Nephron progenitor cell (in vitro differentiated cells): ENCODE results near the gene TBC1D22A.

Experiments used
- DNase-seq: peaks from one replicate; pipeline ENCODE4 v3.0.0; 2021
- H3K27ac Mint-ChIP-seq: 2 replicates; pipeline ENCODE4 v1.8.0; 2021; ENCODE audit warnings: mild to moderate bottlenecking, moderate library complexity, mixed read lengths
- H3K27me3 Mint-ChIP-seq: 2 replicates; pipeline ENCODE4 v1.8.0; 2021; ENCODE audit warnings: mild to moderate bottlenecking, low read depth, mixed read lengths; ENCODE audit not compliant: poor library complexity
- H3K36me3 Mint-ChIP-seq: 2 replicates; pipeline ENCODE4 v1.8.0; 2021; ENCODE audit warnings: low read depth, mixed read lengths
- H3K4me1 Mint-ChIP-seq: 2 replicates; pipeline ENCODE4 v1.8.0; 2021; ENCODE audit warnings: mixed read lengths
- H3K4me3 Mint-ChIP-seq: 2 replicates; pipeline ENCODE4 v1.8.0; 2021; ENCODE audit warnings: mild to moderate bottlenecking, moderate library complexity, mixed read lengths
- H3K9me3 Mint-ChIP-seq: 2 replicates; pipeline ENCODE4 v1.8.0; 2021; ENCODE audit warnings: mild to moderate bottlenecking, moderate library complexity, mixed read lengths
- CTCF ChIP-seq: fragments of 200-600 bp; sonication (generic); IDR thresholded peaks from 2 replicates; pipeline ENCODE4 v1.5.0; 2021; ENCODE audit warnings: antibody characterized with exemption

The TBC1D22A gene

GRCh38 chr22:46996595-46997310 lies 234.3 kb downstream of the TBC1D22A start:
- Mint-ChIP-seq H3K36me3 (peaks cover 16% of the 10 kb centered on the region), H3K27me3 (no peaks in the 10 kb centered on the region), H3K4me3 (no peak overlapping the region), H3K9me3 (no peaks in the 10 kb centered on the region), H3K4me1 (peaks cover 25% of the 10 kb centered on the region), H3K27ac (no peak overlapping the region)
- TF ChIP-seq CTCF, result no peak
- DNase-seq, result no peak

- peaks cover 16% of the 10 kb centered on the region for H3K36me3 Mint-ChIP-seq
- no peaks in the 10 kb centered on the region for H3K27me3 Mint-ChIP-seq
- no peaks in the 10 kb centered on the region for H3K9me3 Mint-ChIP-seq
- H3K4me1 Mint-ChIP-seq, result peaks cover 25% of the 10 kb centered on the region
- no peak for DNase-seq
- no peak overlapping the region for H3K27ac Mint-ChIP-seq
- TF ChIP-seq CTCF, result no peak
- H3K4me3 Mint-ChIP-seq, result no peak overlapping the region
Observed at GRCh38 chr22:46997311-46997970, 235.0 kb downstream of the TBC1D22A start.

- no peak for DNase-seq
- Mint-ChIP-seq H3K27ac (no peak overlapping the region), H3K4me1 (peaks cover 19% of the 10 kb centered on the region), H3K27me3 (no peaks in the 10 kb centered on the region), H3K4me3 (no peak overlapping the region), H3K36me3 (peaks cover 16% of the 10 kb centered on the region), H3K9me3 (no peaks in the 10 kb centered on the region)
- TF ChIP-seq CTCF, result no peak
Observed at GRCh38 chr22:46998331-46998730, 235.9 kb downstream of the TBC1D22A start.

- peaks cover 16% of the 10 kb centered on the region for H3K36me3 Mint-ChIP-seq
Observed at GRCh38 chr22:47000256-47000655, 237.8 kb downstream of the TBC1D22A start.

GRCh38 chr22:47000888-47001287 lies 238.4 kb downstream of the TBC1D22A start:
- no peak overlapping the region for H3K27ac Mint-ChIP-seq
- no peak overlapping the region for H3K4me3 Mint-ChIP-seq
- H3K36me3 Mint-ChIP-seq, result peaks cover 16% of the 10 kb centered on the region
- no peaks in the 10 kb centered on the region for H3K27me3 Mint-ChIP-seq
- TF ChIP-seq CTCF, result no peak
- H3K4me1 Mint-ChIP-seq, result peaks cover 12% of the 10 kb centered on the region
- no peak for DNase-seq
- no peaks in the 10 kb centered on the region for H3K9me3 Mint-ChIP-seq

More at GRCh38 chr22:47000256-47000655, 237.8 kb downstream of the TBC1D22A start:
- Mint-ChIP-seq H3K4me1 (peaks cover 12% of the 10 kb centered on the region), H3K4me3 (no peak overlapping the region), H3K27me3 (no peaks in the 10 kb centered on the region), H3K9me3 (no peaks in the 10 kb centered on the region), H3K27ac (peak overlapping the region; percentile 89)
- TF ChIP-seq CTCF, result no peak
- no peak for DNase-seq
